Neutrophil (primary cell): ENCODE results near the gene IMPDH1.
A peak's percentile ranks its signal among the peaks of the same experiment; 100 is the strongest.

Source experiments
- H3K27ac ChIP-seq: fragments of 200-600 bp; sonication (generic); 2 replicates; pipeline ENCODE4 v1.5.1; 2016; ENCODE audit warnings: mild to moderate bottlenecking, moderate library complexity
- H3K27me3 ChIP-seq: fragments of 200-600 bp; sonication (generic); 2 replicates; pipeline ENCODE4 v1.6.0; 2016; ENCODE audit warnings: mild to moderate bottlenecking
- H3K36me3 ChIP-seq: fragments of 200-600 bp; sonication (generic); 2 replicates; pipeline ENCODE4 v1.5.1; 2017
- H3K4me1 ChIP-seq, 2 experiments: fragments of 200-600 bp in 1 of 2; sonication (generic) in 1 of 2; 1 replicate in 1 of 2; 2 replicates in 1 of 2; pipeline versions ENCODE4 v1.5.1 to v1.6.1; 2013 to 2016; ENCODE audit warnings: low read depth in 1 of 2, low read length in 1 of 2, mild to moderate bottlenecking in 1 of 2, moderate library complexity in 1 of 2; ENCODE audit not compliant: control insufficient read depth in 1 of 2, insufficient read depth in 1 of 2
- H3K4me3 ChIP-seq, 2 experiments: fragments of 200-600 bp in 1 of 2; sonication (generic) in 1 of 2; 1 replicate in 1 of 2; 2 replicates in 1 of 2; pipeline ENCODE4 v1.5.1; 2013 to 2016; ENCODE audit warnings: low read depth in 1 of 2, low read length in 1 of 2, mild to moderate bottlenecking in 1 of 2, moderate library complexity in 1 of 2
- H3K9me3 ChIP-seq: fragments of 200-600 bp; sonication (generic); 2 replicates; pipeline ENCODE4 v1.5.1; 2016
- CTCF ChIP-seq: fragments of 200-600 bp; sonication (generic); IDR thresholded peaks from 2 replicates; pipeline ENCODE4 v1.5.1; 2016; ENCODE audit warnings: antibody characterized with exemption

The IMPDH1 gene

GRCh38 chr7:128353610-128354009 lies 56.2 kb downstream of the IMPDH1 start:
- H3K27ac ChIP-seq, result no peak overlapping the region
- peaks cover 32% of the 10 kb centered on the region for H3K27me3 ChIP-seq
- peaks cover 36 to 40% of the 10 kb centered on the region in 2 experiments for H3K4me1 ChIP-seq
- H3K4me3 ChIP-seq, result no peak overlapping the region
- H3K36me3 ChIP-seq, result no peaks in the 10 kb centered on the region
- no peak for TF ChIP-seq CTCF
- H3K9me3 ChIP-seq, result no peaks in the 10 kb centered on the region

DNA sequence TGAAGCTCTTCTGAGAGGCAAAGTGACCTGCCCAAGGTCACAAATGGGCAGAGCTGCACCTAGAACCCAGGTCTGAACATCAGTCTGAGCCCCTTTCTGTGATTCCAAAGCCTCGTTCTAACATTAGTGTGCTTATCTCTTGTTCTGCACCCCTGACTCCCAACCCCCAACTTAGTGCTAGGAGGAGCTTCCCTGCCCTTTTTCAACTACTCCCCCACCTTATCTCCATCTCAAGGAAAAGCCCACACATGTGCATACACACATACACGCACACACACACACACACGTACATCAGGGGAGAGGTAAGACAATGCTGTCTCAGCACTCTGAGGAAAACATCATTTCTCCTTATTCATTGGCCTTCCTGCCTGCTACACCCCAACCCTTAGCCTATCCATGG lies 56.6 kb downstream of the IMPDH1 start:
- Histone ChIP-seq H3K9me3 (no peaks in the 10 kb centered on the region), H3K27ac (no peak overlapping the region), H3K4me1 (peaks cover 31 to 36% of the 10 kb centered on the region in 2 experiments), H3K36me3 (no peaks in the 10 kb centered on the region), H3K27me3 (peaks cover 32% of the 10 kb centered on the region), H3K4me3 (no peak overlapping the region)
- TF ChIP-seq CTCF, result no peak

- TF ChIP-seq CTCF, result no peak
These were observed 57.1 kb downstream of the IMPDH1 start for GRCh38 chr7:128352636-128353035.

GRCh38 chr7:128352153-128352537 lies 57.6 kb downstream of the IMPDH1 start:
- Histone ChIP-seq H3K9me3 (no peaks in the 10 kb centered on the region), H3K27me3 (peaks cover 32% of the 10 kb centered on the region), H3K27ac (no peak overlapping the region), H3K36me3 (no peaks in the 10 kb centered on the region), H3K4me1 (peaks cover 22 to 26% of the 10 kb centered on the region in 2 experiments), H3K4me3 (peak overlapping the region; percentile 46 to 59)
- peak; percentile 40 for TF ChIP-seq CTCF

More at GRCh38 chr7:128352636-128353035, 57.1 kb downstream of the IMPDH1 start:
- Histone ChIP-seq H3K4me3 (peak overlapping the region in 1 of 2 experiments; percentile 46), H3K9me3 (no peaks in the 10 kb centered on the region), H3K4me1 (peaks cover 26 to 31% of the 10 kb centered on the region in 2 experiments), H3K36me3 (no peaks in the 10 kb centered on the region), H3K27me3 (peaks cover 32% of the 10 kb centered on the region), H3K27ac (no peak overlapping the region)

- TF ChIP-seq CTCF, result no peak
- Histone ChIP-seq H3K27ac (no peak overlapping the region), H3K4me1 (peaks cover 22 to 25% of the 10 kb centered on the region in 2 experiments), H3K4me3 (peak overlapping the region; percentile 59 to 66), H3K9me3 (no peaks in the 10 kb centered on the region), H3K36me3 (no peaks in the 10 kb centered on the region), H3K27me3 (peaks cover 32% of the 10 kb centered on the region)
These were observed 58.3 kb downstream of the IMPDH1 start for GRCh38 chr7:128351296-128352152.
